K562 treated with DMSO at 1 percent for 24 hours (cell line): ENCODE results near the gene STYXL2. TPM values are rescaled to one million over a fixed set of nuclear protein-coding genes. Genes with fewer than 3 reads are reported as not detected.

Experiments
- total RNA-seq: library from RNA; unstranded; fragments of 300-600 nt; gene quantifications from 2 replicates; pipeline ENCODE4 v1.2.3, GENCODE V29; 2022; ENCODE audit warnings: low read depth; ENCODE audit not compliant: insufficient read depth

Gene STYXL2
- not detected in 2 replicates for total RNA-seq

DNA sequence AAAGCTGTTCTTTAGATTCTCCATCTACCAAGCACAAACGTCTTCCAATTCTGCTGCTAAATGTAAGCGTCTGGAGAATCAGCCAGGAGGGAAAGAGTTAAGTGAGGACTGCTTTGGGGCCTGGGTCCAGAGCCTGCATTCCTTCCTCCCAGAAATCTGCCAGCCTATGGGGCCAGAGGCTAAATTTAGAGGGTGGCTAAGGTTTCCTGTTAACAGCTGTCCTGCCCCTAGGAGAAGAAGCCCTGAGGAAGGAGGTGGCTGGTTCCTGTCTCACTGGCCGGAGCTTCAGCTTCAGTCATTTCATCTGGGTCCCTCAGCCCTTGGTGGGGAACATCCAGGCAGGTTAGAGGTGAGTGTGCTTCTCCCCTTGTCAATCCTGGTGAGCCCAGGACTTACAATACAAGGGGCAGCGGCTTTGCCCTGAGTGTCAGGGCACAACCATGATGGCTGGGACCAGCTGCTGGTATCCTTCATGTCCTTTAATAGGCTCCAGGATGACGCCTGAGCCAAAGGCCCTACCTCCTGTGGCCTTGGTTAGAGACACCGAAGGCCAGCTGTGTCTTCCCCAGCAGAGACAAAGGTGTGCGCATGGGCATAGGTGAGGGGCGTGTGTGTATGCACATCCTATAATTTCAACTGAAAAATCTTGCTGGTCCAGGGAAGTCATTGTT lies at the start of gene STYXL2:
Gene STYXL2 (plus strand): TSS at position 230 of the 671 bp plus-strand sequence. CDS start 775 bp downstream, outside the sequence.

DNA sequence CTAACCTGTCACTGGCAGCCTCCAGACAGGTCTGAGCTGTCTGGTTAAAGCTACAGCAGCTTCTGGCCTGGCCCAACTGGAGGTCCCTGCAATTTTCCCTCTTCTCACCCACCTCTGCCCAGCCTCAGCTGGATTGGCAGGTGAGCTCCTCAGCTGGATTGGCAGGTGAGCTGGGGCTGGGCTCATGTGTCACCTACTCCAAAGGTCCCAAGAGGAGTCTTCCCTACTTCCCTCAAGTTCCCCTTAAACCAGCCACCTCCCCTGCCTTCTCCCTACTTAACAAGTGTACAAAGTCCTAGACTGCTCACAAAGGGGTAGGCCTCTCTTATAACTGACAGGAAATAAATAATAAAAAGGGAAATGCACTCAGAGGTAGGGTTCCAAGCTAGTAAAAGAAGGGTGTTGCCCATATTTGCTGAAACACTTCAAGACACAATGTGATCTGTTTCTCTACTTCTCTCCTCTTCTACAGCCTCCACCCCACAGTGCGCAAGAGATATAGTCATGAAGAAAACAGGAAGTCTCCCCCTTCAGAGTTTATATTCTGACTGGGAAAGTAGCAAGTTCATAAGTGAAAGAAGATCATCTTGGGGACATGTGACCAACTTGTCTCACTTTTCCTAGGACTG lies 3.4 kb upstream of the STYXL2 start, which contains the start of gene GPA33:
Gene GPA33 (minus strand): TSS at position 64 of the 629 bp plus-strand sequence. CDS start 90 bp downstream, outside the sequence.

Other genes with a start within 250 kb of the STYXL2 start
- gene TADA1, start 217.8 kb upstream of the STYXL2 start, total RNA-seq: 10.1 and 10.8 TPM in 2 replicates
- gene ILDR2, start 118.5 kb upstream of the STYXL2 start, total RNA-seq: 0.17 and 0.31 TPM in 2 replicates
- gene MAEL, start 104.8 kb upstream of the STYXL2 start, total RNA-seq: 0.96 and 1.3 TPM in 2 replicates
- gene GPA33, start 3.7 kb upstream of the STYXL2 start, total RNA-seq: not detected in 2 replicates
- gene POU2F1, start 126.8 kb downstream of the STYXL2 start, total RNA-seq: 4.0 and 5.2 TPM in 2 replicates